Suppressor macrophage treated with lipopolysaccharide for 4 hours (primary cell): ENCODE data around the gene VTI1A.
"Not testable (repeated sequence)": the region's sequence is repeated elsewhere in the genome, so short reads cannot be mapped to it uniquely, and the experiment has no call there.

ENCODE experiments used
- DNase-seq: peaks from one replicate; pipeline ENCODE4 v3.0.0-alpha.2; 2020

VTI1A gene

DNA sequence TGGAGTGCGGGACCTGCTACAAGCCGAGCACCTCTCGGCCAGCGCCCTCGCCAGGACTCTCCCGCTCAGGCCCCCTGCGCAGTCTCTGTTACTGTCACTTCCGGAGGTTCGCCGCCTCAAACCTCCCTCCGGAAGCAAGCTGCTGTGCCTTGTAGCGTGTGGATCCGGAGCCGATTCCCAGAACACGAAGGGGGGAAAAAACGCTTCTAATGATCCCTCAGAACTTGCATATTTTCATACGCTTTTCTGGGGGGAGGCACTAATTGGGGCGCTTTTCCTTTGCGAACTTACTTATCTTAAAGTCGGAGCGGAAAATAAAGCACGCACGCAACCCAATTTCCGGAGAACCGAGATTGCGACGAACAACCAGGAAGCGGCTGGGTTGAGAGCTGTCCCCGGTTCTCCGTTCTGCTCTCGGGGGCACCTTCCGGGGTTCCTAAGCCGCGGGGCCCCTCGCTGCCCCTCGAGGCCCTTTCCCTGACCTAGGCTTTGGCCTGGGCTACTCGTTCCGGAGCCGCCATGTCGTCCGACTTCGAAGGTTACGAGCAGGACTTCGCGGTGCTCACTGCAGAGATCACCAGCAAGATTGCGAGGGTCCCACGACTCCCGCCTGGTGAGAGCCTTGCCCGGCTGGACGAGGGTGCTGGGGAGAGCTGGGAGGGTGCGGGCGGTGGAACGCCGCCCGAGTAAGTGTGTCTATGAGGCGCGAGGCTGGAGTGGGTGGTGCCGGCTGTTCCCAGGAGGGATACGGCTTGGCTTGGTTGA lies at the start of gene VTI1A, which contains the start of gene ZDHHC6:
Gene VTI1A (plus strand): TSS at position 361 of the 765 bp plus-strand sequence. CDS start 159 bp downstream, at position 520.
Gene ZDHHC6 (minus strand): TSS at position 60 of the 765 bp plus-strand sequence. CDS start 1,478 bp downstream, outside the sequence.
- peak; percentile 88 for DNase-seq

DNA sequence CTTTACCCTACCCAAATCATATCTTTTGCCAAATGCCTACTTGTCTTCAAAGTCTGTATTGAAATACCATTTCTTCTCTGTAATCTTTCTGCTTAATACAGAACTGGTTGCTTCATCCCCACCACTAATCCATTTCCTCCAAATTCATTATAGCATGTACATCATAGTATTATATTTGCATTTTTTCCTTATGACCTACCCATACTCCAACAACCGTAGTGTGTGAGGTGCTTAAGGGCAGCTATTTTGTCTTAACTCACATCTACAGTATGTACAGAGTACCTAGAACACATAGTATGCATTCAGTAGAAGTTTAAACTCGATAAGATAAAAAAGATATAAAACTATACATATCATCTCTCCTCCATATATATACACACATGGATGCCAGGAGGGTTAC lies 49.4 kb upstream of the VTI1A start:
- DNase-seq: no peak

DNA sequence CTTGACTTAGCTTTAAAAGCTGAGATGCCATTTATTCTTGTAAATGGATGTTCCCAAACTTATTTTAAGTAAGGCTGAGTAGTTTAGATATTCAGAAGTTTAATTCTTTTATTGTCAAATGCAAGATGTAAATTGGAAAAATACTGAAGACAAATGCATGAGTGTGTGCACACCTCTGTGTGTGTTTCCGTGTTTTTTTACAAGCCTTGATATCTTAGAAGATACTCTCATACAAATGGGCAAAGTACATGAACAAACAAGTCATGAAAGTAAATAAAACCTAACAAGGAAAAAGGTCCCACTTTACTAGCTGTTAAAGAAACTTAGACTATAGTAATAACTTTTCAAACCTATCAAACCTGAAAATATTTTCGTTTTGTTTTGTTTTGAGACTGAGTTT lies 44.1 kb upstream of the VTI1A start:
- no peak for DNase-seq

DNA sequence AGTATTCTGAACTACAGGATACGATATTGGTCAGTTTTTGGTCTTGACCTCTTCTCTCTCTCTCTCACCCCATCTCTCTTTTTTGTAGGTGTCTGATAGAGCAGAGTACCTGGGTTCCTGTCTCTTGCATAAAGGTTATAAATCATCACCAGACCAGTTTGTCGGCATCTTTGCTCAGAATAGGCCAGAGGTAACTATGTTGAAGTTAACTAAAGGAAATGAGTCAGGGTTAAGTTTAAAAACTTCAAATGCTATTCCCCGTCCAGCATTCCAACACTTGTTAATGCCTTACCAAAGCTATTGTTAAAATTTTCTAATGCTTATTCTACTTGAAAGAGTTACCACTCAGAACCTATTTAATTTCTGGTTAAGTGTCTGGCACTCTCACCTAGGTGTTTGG lies 42.4 kb upstream of the VTI1A start:
- no peak for DNase-seq

DNA sequence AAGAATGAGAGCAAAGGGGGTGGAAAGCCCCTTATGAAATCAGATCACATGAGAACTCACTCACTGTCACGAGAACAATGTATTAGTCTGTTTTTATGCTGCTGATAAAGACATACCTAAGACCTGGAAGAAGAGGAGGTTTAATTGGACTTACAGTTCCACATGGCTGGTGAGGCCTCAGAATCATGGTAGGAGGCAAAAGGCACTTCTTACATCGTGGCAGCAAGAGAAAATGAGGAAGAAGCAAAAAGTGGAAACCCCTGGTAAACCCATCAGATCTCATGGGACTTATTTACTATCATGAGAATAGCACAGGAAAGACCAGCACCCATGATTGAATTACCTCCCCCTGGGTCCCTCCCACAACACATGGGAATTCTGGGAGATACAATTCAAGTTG lies 40.2 kb upstream of the VTI1A start:
- DNase-seq: not testable (repeated sequence)

DNA sequence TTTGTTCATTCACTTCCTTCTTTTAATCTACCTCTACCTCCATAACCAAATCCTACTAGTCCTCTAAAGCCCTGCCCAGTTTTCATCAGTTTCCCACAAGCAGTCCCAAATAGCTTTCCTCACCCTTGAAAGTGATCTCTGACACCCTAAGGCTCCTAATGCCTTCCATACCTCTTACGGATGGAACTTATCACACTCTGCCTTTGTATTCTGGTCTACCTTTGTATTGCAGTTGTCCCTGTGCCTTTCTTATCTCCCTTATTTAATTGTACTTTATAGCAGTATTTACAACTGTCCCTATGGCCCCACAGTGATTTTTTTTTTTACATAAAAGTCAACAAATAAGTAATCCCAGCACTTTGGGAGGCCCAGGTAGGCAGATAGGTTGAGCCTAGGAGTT lies 39.3 kb upstream of the VTI1A start:
- no peak for DNase-seq

DNA sequence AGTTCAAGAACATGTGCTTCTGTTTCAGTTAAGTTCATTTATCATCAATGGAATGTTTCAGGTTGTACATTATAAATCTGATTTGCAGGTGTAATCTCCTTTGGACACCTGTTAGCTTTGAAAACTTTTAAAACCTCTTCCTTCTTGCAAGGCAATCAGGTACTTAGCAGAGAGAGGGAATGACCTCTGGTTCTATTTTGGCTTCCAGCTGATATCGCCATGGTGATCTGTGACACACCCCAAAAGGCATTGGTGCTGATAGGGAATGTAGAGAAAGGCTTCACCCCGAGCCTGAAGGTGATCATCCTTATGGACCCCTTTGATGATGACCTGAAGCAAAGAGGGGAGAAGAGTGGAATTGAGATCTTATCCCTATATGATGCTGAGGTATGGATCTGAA lies 37.7 kb upstream of the VTI1A start:
- no peak for DNase-seq

DNA sequence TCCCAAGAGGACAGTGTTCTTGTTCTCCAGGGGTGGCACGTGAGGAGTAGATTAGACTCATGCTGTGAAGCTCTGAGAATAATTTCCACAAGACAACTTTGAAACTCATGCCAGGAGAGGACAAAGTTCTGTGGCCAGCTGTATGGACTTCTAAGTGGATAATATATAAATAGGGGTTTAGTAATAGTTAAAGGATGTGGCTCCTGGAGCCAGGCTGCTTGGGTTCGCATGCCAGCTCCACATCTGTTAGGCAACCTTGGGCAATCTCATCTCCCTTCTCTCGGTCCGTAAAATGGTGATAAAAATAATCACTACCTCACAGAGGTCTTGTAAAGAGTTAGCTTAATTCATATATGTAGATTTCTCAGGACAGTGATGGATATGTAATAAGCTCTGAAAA lies 37.3 kb upstream of the VTI1A start:
- DNase-seq: no peak

DNA sequence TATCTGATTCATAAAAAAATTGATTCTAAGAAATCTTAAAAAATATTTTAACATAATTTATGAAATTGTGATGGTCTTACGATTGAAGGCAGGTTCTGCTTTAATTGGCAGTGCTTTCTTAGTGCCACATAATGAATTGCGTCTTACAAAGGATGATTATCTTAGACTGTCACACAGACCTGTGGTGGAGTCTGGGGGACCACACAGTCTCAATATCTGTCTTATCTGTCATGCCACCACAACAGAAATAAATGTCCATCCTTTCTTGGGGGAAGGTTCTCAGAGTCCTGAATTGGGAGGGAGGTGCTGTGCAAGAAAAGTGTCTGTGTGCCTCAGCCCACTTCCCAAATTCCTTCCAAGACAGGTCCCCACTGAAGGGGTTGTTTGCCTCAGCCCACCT lies 34.3 kb upstream of the VTI1A start:
- no peak for DNase-seq

DNA sequence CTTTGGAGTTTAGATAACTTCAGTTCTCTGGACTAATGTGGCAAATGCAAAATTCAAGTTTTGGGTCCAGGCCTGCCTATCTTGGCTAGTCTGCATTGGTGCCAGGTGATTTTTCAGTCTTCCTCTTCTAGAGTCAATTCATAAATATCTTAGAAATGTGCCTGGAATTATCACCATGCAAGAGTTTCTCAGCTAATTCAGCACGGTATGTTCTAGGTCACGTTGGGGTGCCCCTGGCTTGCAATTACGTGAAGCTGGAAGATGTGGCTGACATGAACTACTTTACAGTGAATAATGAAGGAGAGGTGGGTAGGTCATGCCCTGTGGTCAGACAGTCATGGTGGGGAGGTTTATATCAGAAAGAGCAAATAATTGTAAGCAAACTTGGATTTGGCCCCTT lies 25.3 kb upstream of the VTI1A start:
- no peak for DNase-seq

DNA sequence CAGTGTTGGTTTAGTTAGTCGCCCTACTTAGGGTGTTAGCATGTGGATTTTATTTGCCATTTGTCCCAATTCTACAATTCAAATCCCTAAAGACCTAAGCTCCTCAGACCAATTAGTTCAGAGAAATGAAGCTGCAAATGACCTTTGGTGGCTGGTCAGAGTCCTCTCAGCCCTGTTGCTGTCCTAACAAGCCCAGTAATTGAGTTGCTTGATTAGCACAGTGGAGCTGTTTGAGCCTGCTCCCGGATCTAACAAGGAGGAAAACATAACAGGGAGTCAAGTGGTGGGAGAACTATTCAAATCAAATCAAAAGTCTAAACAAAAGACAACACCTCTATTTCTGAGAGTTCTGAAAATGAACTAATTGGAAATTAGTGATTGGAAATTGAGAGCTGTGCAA lies 22.4 kb upstream of the VTI1A start:
- DNase-seq: no peak

DNA sequence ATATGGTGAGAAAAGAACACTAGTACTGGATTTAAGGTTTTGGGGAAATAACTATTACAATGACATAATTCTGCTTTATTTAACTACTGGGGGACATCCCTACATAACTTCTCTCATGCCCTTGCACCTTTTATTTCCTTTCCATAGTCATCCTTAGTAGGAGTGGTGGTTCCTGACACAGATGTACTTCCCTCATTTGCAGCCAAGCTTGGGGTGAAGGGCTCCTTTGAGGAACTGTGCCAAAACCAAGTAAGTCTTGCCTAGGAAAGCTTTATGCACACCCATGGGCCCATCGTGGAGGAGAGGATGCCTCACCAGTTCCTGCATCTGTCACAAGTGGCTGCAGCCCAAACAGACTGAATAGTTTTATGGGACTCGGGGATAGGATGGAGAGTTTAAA lies 20.9 kb upstream of the VTI1A start:
- peak; percentile 16 for DNase-seq

DNA sequence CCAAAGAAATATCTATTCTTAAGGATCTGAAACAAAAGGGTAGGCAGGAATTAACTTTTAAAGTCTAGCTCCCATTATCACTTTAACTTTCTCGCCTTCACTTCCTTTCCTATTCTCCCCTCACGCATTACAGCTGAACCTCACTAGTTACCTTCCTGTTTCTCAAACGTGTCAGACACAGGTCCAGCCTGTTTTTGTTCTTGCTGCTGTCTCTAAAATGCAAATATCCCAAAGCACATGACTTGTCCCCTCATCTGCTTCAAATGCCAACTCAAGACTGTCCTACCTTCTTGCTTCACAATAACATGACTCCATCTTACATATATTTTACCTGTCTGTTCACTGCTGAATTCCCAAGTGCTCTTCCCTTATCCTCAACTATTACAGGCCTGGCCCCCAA lies 17.9 kb upstream of the VTI1A start:
- DNase-seq: no peak

DNA sequence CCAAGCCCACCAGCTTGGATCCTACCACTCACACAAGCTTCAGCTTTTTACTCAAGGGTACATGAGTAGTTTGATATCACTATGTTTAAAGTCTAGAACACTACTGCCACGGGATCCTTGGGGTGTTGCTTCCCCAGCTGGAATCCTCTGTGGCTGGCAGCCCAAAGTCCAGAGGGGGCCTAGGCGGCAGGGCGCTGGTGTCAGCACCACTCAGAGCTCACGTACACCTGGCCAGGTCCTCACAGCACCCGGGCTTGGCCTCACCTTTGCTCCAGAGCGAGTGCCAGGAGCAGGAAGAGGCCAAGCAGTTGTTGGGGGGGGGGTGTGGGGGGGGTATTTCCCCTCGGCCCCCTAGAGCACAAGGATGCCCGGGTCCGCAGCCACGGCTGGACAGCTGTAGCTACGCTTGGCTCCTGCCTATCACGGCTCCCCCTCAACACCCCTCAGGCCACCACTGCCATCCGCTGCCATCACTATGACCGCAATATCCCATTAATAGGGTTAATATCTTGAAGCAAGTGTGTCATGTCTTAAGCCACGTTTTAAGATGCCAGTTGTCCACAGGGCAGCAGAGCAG lies 17.3 kb upstream of the VTI1A start:
- DNase-seq: no peak

DNA sequence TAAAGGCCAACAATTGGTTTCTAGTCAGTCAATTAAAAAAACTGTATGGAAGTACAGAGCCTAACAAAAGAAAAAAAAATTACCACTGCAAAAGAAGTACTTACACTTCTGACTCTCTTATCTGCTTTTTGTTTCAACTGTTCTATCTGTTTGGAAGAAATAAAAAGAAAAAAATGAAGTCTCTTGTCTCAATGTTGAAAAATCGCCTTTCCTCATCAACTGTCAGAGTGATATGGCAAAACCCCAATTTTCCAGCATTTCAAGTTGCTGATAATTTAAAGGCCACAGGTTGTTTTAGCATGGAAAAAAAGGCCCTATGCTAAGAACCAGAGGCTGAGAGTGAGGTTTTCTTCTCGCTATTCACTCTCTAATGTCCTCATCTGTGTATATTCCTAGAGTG lies 13.9 kb upstream of the VTI1A start:
- no peak for DNase-seq

DNA sequence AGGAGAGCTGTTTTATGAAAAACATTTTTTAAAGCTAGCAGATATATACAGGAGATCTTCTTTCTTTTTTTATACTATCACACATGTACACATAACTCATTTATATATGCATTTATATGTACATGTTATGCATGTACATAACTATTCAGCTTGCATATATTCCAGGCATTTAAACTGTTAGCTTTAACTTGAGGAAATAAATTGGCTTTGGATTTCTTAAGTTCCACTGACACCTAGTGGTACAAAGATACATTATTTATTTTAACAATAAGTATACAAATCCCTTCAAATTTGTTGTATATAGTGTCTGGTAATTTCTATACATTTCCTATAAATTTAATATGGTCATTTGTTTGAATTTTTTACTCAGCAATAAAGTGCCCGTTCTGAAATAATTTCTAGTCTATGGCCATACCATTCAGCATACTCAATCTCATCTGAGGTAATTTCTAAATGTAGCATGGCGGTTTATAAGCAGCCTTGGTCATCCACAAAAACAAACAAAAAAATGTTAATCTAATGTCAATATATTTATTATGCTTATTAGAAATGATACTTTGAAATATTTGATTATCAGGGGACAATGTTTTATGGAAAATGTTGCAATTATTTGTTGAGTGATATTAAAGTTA lies 11.9 kb upstream of the VTI1A start:
- DNase-seq: peak; percentile 49

DNA sequence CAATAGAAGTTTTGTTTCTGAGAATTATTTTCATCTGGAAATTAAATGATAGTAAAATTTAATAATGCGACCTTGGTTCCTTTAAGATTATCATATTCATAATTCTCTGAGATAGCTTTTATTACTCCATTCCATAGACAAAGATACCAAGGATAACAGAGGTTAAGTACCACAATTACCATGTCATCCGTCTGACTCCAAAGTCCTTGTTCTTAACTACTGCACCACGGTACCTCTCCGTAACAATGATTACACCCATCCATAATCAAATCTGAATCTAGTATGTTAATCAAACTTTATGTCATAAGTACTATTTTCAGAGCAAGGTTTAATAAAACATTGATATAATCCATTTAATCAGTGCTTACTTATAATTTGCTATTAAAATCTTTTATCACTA lies 8.7 kb upstream of the VTI1A start:
- no peak for DNase-seq

DNA sequence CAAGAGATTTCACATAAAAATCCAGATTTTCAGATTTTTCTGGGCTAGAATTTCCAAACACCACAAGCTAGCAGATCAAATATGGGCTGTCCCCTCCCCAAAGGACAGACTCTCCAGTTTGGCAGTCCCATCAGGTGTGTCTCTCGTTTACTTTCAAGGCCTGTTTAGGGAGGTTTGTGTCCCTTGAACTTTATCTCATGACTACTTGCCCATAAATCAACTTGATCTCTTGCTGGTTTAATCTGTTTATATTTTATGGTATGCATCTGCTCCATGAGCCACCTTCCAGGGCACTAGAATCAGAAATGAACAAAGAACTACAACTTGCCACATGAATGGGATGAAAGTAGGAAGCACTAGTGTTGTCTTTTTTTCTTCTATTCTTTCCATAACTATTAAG lies 5.5 kb upstream of the VTI1A start:
- DNase-seq: no peak

DNA sequence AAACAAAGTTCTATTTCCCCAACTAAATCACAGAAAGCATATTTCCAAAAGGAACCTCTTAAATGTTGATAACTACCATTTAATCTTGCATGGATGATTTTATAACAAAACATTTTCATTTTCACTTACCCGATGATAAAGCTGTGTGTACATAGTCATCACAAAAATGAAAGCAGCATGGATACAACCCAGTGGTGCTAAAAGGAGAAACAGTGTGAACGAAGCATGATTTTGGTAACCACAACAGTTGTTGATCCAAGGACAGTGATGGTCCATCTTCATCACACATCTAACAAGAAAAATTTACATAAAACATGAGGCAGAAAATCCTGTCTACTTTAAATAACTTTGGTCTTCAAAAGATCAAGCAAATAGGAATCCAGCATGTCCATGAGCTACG lies 5.0 kb upstream of the VTI1A start:
- DNase-seq: peak; percentile 20

DNA sequence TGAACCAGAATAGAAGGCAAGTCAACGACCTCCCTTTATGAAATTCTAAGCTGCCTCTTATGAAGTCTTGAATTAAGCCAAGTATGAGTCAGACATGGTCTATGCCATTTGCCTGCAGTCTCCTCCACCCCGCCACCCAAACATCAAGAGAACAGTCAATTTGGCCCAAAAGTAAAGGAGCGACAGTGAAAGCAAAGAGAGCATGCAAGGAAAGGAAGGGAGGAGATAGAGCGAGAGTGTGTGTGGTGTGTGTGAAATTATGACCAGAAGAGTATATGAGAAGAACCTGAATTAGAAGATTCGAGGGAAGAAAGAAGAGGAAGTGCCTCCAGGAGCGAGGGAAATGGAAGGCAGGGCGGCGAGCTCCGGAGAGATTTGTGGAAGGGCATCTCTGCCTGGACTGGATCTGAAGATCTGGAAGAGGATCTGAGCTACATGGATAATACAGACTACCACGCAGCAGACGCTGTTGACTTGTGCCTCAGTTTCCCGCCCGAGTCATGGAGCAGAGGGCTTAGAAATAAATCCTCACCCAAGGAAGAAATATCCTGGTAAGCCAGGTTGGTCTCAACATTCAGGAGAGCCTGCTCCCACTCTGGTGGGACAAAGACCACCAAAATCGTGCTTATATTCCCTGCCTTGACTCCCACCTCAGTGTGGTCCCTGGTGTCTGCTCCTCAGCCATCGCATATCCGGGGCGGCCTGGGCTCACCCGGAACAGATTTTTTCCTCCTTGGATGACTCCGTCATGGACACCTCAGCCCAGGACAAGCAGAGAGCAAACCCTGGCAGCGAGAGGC lies 760 bp upstream of the VTI1A start:
- DNase-seq: peak; percentile 47

DNA sequence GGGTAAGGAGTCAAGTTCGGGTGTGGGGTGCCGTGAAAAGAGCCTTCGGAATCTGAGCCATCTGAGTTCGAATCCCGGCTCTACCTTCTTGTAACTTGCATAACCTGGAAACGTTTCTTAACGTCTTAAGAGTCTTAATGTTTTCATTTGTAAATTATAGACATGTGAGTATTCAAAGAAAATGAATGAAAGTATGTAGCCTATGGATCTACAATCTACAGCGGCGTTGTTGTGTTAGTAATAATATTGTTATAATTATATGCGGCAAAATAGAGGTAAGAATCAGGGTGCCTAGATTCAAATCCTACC lies 559 bp downstream of the VTI1A start:
- no peak for DNase-seq

DNA sequence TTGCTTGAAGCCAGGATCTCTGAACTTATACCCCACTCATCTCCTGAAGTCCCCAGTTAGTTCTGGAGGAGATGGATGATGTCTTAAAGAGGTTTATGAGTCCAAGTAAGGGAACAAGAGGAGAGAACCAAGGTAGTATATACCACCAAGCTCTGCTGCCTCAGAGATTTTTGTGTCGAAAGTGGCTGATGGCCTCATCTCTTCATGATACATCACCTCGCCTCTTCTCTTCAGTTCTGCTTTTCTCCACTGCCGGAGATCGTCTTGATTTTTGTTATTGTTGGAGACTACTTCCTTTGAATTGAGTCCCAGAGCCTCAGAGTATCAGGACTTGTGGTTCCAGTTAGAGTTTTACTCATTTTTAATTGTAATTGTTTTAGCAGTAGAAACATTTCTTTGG lies 1.9 kb downstream of the VTI1A start:
- DNase-seq: peak; percentile 77

DNA sequence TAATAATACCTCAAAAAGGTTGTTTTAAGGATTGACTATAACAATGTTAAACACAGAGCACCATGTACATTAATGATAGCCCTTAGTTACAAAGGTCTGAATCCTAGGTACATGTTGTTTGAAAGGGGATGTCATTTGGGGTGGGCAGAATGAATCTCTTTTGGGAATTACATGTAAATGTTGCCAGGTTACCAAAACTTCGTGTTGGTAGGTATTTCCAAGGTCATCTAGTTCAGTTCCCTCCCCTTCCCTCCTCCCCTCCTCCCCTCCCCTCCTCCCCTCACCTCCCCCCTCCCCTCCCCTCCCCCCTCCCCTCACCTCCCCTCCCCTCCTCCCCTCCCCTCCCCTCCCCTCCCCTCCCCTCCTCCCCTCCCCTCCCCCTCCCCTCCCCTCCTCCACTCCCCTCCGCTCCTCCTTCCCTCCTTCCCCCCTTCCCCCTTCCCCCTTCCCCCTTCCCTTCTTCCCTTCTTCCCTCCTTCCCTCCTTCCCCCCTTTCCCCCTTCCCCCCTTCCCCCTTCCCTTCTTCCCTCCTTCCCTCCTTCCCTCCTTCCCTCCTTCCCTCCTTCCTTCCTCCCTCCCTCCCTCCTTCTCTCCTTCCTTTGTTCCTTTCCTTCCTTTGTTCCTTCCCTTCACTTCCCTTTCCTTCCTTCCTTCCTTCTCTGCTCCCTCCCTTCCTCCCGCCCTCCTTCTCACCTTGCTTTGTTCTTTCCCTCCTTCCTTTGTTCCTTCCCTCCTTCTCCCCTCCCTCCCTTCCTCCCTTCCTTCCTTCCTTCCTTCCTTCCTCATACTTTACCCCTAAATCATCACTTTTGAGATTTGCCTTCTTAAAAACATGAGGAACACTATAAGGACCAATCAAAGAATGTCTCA lies 8.1 kb downstream of the VTI1A start:
- DNase-seq: no peak
